Pancreas (tissue), 10 donors: ENCODE measurements around the gene TEDC1. TPM values are rescaled to one million over a fixed set of nuclear protein-coding genes. Genes with fewer than 3 reads are reported as not detected.

Experiments
- ATAC-seq, 4 donors: fragments of 200-7000 bp; cut with Tn5 transposase; one replicate each; pipeline versions ENCODE4 v1.8.0 to v1.9.1; 2020; ENCODE audit warnings: mild to moderate bottlenecking in 4 of 4, moderate library complexity in 4 of 4
- DNase-seq, 6 donors: peaks; one replicate each; pipeline ENCODE4 v3.0.0-alpha.2; 2020
- FAIRE-seq: peaks from 2 replicates; lab custom pipeline; 2012; peaks lifted over from hg19 to GRCh38; lab: Jason Lieb, UNC
- H3K27ac ChIP-seq, 4 donors: fragments of 200-600 bp; sonication (generic); 1 replicate in 3 of 4; 2 replicates in 1 of 4; pipeline versions ENCODE4 v1.5.0 to v1.8.0; 2020
- H3K27me3 ChIP-seq, 4 donors: fragments of 200-600 bp; one replicate each; pipeline ENCODE4 v1.8.0; 2021
- H3K36me3 ChIP-seq, 3 donors: fragments of 200-600 bp; sonication (generic) in 1 of 3; one replicate each; pipeline versions ENCODE4 v1.5.0 to v1.8.0; 2020 to 2021
- H3K4me1 ChIP-seq, 3 donors: fragments of 200-600 bp; one replicate each; pipeline ENCODE4 v1.8.0; 2021
- H3K4me3 ChIP-seq, 4 donors: fragments of 200-600 bp; sonication (generic) in 2 of 4; one replicate each; pipeline versions ENCODE4 v1.5.0 to v1.8.0; 2020 to 2021
- H3K9me3 ChIP-seq, 4 donors: fragments of 200-600 bp; one replicate each; pipeline ENCODE4 v1.8.0; 2021
- CTCF ChIP-seq, 4 donors: fragments of 200-600 bp; sonication (generic) in 3 of 4; IDR thresholded peaks; one replicate each; pipeline versions ENCODE4 v1.5.0 to v1.8.0; 2021; ENCODE audit warnings: antibody characterized with exemption in 4 of 4
- WGBS, 2 donors: extraction: QIAGEN DNeasy Blood & Tissue Kit; methylation state at CpG; one replicate each; pipeline ENCODE4 v1.1.7; 2013; 5-methylcytosine and 5-hydroxymethylcytosine counted together
- intact Hi-C, 3 donors: fragments of 100-400 bp; cut with DNase I; formaldehyde crosslinking; loops; one replicate each; pipeline versions ENCODE4 v1.11.1 to v1.14.2; 2022
- polyA plus RNA-seq, 2 donors: library from polyadenylated mRNA; stranded (reverse); fragments of 200-250 nt; gene quantifications; one replicate each; pipeline ENCODE4 v1.2.3, GENCODE V29; 2013
- total RNA-seq, 6 donors: library from RNA; stranded (reverse); fragmentation: NEBNext Ultra II Directional in 4 of 6; extraction: Animal tissue kit (Norgen Biotek cat#: 25700) in 4 of 6; gene quantifications; one replicate each; pipeline versions ENCODE4 v1.2.1 to v1.2.4, GENCODE V29; 2021 to 2023
- donor health status: healthy with polysubstance abuse.
- donor health status: DM: no; HTN: no; CAD: no; lungs with moderate emphysema.
- donor health status: DM: no; HTN: no; CAD: no.
- donor health status: control.
- donor health status: control.
- donor health status: Bipolar disorder and iron deficiency.
- donor health status: DM: yes; HTN: yes; CAD: no.
- donor health status: DM: no; HTN: no; CAD: no.
- donor health status: DM: no; HTN: no; CAD: no.
- donor health status: DM: yes; HTN: yes; CAD: no.

The TEDC1 gene
- total and polyA plus RNA-seq, 8 donors: 2.0 to 21.5 (median 4.0) TPM

DNA sequence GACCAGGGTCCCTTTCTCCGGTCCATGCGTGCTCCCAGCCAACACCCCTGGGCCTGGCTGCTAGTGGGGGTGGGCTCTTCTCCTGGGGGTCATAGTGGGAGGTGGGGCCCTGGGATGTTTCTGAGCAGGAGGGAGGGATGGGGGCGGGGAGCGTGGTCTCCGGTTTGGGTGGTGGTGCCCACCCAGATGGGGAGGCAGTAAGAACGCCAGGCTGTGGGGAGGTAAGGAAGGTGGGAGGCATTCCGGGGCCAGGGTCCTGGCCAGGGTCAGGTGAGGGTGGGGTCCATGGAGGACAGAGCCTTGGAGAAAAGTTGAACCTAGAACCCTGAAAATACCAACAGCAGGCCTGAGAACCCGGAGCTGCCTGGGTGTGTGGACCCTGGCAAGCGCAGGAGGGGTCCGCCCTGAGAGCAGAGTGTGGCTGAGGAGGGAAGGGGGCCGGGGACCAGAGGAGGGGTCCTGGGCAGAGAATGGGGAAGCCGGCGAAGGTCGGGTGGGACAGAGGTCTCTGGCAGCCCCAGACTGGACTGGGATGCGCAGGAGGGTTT, 10.8 kb upstream of the TEDC1 start:
- DNase-seq (peak in 1 of 6 donors; percentile 59), ATAC-seq (no peak), FAIRE-seq (no peak)
- peaks cover 0 to 4% (median 0%) of the 10 kb centered on the region in 4 donors for H3K27me3 ChIP-seq
- H3K36me3 ChIP-seq: no peaks in the 10 kb centered on the region
- intact Hi-C loops: no loop called here
- H3K27ac ChIP-seq: peak overlapping the region in 3 of 4 donors; percentile 90 to 97 (median 95)
- no peak for TF ChIP-seq CTCF (IDR thresholded peaks at IDR 0.05)
- H3K4me1 ChIP-seq: peaks cover 8 to 35% (median 31%) of the 10 kb centered on the region in 3 donors
- H3K4me3 ChIP-seq: no peak overlapping the region
- WGBS, 2 donors: 41 to 52% methylated on average over 15 of the region's 15 CpGs
- no peaks in the 10 kb centered on the region for H3K9me3 ChIP-seq

DNA sequence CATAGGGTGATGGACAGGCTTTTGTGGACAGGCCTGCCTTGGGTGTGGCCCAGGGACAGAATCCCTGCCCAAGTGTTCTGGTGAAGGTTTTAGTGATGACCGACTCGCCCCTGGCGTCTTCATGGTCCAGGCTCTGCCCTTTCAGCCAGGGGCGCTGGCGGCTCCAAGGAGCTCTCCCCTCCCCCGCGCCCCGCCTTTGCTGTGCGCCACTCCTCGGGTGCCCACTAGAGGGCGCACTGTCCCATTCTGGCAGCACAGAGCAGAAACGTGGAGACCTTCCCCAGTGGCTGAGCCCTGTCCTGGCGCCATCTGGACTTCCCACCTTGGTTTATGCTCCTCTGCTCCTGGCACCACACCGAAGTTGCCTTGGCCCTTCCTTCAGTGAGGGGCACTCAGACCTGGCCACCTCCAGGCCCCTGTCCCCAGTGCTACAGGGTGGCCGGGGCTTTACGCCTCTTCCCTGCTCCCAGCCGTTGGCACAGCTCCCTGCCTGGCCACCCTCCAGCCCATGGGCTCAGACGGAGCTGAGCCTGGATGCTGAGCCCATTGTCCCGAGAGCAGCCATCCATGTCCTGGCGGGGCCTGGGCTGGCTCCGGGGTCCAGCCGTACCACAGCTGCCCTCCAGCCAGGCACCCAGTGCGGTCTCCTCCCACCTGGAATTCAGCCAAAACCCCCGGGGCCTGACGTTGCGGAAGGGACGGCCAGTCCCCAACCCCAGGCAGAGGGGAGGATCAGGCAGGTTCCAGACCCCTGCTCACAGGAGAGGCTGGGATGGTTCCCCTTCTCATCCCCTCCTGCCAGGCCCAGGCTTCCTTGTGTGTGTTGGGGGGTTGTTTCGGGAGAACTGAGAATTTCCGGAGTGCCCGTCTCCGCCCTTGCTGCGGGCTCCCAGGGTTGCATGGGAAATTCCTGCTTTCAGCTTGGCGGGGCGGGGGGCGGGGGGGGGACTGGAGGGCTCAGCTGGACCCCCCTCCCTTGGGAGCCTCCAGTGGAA, 9.9 kb upstream of the TEDC1 start:
- whole genome bisulfite sequencing, 2 donors: 0 to 1% methylated on average over 34 to 35 of the region's 35 CpGs
- Histone ChIP-seq H3K36me3 (no peaks in the 10 kb centered on the region), H3K4me1 (peaks cover 8 to 41% (median 30%) of the 10 kb centered on the region in 3 donors), H3K27ac (peak overlapping the region; percentile 89 to 97 (median 92)), H3K27me3 (peaks cover 0 to 4% (median 0%) of the 10 kb centered on the region in 4 donors), H3K4me3 (peak overlapping the region; percentile 1 to 42 (median 22)), H3K9me3 (no peaks in the 10 kb centered on the region)
- DNase-seq: peak; percentile 84 to 97 (median 94)
- intact Hi-C loops: no loop called here
- peak; percentile 99 to 100 (median 99) for TF ChIP-seq CTCF (IDR thresholded peaks at IDR 0.05)
- FAIRE-seq: no peak
- peak; percentile 67 to 86 (median 80) for ATAC-seq

DNA sequence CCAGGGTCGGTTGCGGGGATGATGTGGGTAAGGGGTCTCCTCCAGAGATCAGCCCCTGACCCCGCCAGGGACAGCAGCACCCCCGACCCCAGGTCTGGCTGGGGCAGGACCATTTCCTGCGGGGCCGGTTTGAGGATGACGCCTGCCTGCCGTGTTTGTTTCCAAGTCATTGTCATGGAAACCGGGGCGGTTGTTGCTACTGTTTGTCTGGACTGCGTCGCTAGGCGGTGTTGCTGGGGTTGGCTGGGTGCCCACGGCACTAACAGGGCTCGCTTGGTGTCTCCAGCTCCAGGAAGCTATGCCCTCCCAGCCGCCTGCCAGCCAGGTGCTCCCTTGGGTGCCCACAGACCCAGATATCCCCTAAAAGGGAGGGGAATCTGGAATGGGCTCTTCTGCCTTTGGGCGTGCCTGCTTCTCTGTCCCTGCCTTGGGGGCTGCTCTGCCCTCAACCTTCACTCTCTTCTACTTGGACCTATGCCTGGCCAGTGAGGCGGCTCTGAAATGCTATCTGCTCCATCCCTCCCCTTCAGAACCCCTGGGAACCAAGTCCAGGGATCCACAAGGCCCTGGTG, 9.1 kb upstream of the TEDC1 start:
- no peaks in the 10 kb centered on the region for H3K36me3 ChIP-seq
- ATAC-seq (peak; percentile 59 to 82 (median 79)), FAIRE-seq (no peak), DNase-seq (peak; percentile 91 to 99 (median 98))
- peaks cover 0 to 9% (median 0%) of the 10 kb centered on the region in 4 donors for H3K27me3 ChIP-seq
- H3K4me3 ChIP-seq: peak overlapping the region in 2 of 4 donors; percentile 33 to 42
- peaks cover 8 to 41% (median 21%) of the 10 kb centered on the region in 3 donors for H3K4me1 ChIP-seq
- H3K27ac ChIP-seq: peak overlapping the region; percentile 89 to 97 (median 92)
- no peak for TF ChIP-seq CTCF (IDR thresholded peaks at IDR 0.05)
- H3K9me3 ChIP-seq: no peaks in the 10 kb centered on the region
- intact Hi-C loops: no loop called here
- 2% methylated on average over 17 to 18 of the region's 18 CpGs for WGBS, 2 donors

GRCh38 chr14:105482486-105483110, 8.4 kb upstream of the TEDC1 start:
- no peak overlapping the region for H3K4me3 ChIP-seq
- peaks cover 8 to 44% (median 18%) of the 10 kb centered on the region in 3 donors for H3K4me1 ChIP-seq
- no peak for FAIRE-seq

More at GRCh38 chr14:105482486-105483110, 8.4 kb upstream of the TEDC1 start:
- H3K27ac ChIP-seq: peak overlapping the region; percentile 89 to 97 (median 92)
- ATAC-seq (no peak), DNase-seq (peak in 1 of 6 donors; percentile 65)
- intact Hi-C loops: no loop called here
- no peaks in the 10 kb centered on the region for H3K9me3 ChIP-seq
- WGBS, 2 donors: 65 to 79% methylated on average over 18 of the region's 18 CpGs
- H3K27me3 ChIP-seq: peaks cover 0 to 12% (median 0%) of the 10 kb centered on the region in 4 donors
- no peaks in the 10 kb centered on the region for H3K36me3 ChIP-seq
- TF ChIP-seq CTCF (IDR thresholded peaks at IDR 0.05): no peak
